ENCODE results near the gene CRB1.

DNA sequence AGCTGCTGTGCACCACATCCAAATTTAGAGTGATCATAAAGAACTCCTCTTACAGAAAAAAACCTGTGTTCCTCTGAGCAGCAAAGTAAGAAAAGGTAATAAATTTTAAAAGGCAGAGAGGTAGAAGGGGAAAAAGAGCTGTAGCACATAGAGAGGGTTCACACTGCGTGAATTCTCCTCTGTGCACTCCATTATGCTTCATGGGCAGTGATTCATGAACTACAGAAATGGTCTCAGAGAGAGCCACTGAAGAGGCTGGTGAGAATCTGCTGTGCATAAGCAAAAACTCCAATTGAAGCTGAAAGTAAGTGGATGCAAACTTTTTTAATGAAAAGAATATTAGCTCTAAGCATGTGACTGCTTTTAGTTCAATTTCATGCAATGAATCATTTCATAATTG lies 65.0 kb downstream of the CRB1 start:
- TF ChIP-seq, protein P1, sequence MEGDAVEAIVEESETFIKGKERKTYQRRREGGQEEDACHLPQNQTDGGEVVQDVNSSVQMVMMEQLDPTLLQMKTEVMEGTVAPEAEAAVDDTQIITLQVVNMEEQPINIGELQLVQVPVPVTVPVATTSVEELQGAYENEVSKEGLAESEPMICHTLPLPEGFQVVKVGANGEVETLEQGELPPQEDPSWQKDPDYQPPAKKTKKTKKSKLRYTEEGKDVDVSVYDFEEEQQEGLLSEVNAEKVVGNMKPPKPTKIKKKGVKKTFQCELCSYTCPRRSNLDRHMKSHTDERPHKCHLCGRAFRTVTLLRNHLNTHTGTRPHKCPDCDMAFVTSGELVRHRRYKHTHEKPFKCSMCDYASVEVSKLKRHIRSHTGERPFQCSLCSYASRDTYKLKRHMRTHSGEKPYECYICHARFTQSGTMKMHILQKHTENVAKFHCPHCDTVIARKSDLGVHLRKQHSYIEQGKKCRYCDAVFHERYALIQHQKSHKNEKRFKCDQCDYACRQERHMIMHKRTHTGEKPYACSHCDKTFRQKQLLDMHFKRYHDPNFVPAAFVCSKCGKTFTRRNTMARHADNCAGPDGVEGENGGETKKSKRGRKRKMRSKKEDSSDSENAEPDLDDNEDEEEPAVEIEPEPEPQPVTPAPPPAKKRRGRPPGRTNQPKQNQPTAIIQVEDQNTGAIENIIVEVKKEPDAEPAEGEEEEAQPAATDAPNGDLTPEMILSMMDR (IDR thresholded peaks at IDR 0.05; ENCODE audit: low read length): no peak
- TF ChIP-seq EZH2 (IDR thresholded peaks at IDR 0.05; ENCODE audit: borderline replicate concordance, low read length): no peak

Data from OCI-LY1 (cell line).